ENCODE data around the gene SMIM41. TPM values are rescaled to one million over a fixed set of nuclear protein-coding genes. Genes with fewer than 3 reads are reported as not detected.

SMIM41 gene
- polyA plus RNA-seq, 1 donor from 2014 or later: not detected

DNA sequence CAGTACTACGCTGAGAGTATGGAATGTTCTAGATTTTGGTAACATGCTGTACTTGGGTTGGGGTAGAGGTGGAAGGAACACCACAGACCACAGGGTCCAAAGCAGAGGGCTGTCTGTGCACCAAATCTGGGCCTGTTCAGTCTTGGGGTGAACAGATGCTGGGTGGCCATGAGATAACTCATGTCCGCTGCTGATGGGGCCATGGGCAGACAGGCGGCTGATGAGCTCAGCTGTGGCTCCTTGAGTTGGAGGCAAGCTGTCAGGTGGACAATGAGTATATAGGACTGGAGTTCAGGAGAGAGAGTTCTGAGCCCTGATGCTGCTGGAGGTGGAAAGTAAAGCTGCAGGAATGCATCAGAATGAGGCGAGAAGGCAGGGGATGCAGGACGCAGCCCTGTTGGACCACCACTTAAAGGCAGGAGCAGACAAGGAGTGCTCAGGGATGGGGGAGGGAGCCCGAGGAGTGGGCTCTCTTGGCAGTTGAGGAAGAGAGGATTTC, 6.2 kb downstream of the SMIM41 start:
- Histone ChIP-seq H2AFZ (ENCODE audit: low read depth, low read length) (no peak overlapping the region), H3K9me2 (ENCODE audit: insufficient read depth, low read length) (no peaks in the 10 kb centered on the region), H3K27ac (ENCODE audit: low read length) (no peak overlapping the region), H4K20me1 (ENCODE audit: insufficient read depth) (no peaks in the 10 kb centered on the region), H3K4me2 (ENCODE audit: low read length) (no peak overlapping the region), H3F3A (ENCODE audit: insufficient read depth, low read length, poor library complexity, severe bottlenecking) (no peaks in the 10 kb centered on the region), H3K4me3 (ENCODE audit: low read length) (no peak overlapping the region), H3K36me3 (ENCODE audit: insufficient read depth, low read length) (no peaks in the 10 kb centered on the region), H3K79me2 (replicated peaks; ENCODE audit: insufficient read depth, low read length) (no peaks in the 10 kb centered on the region), H3K9ac (ENCODE audit: low read length) (no peak overlapping the region), H3K9me3 (ENCODE audit: low read length) (no peaks in the 10 kb centered on the region), H3K27me3 (ENCODE audit: insufficient read depth, low read depth, low read length) (no peaks in the 10 kb centered on the region)
- TF ChIP-seq TAF1 (IDR thresholded peaks at IDR 0.05; ENCODE audit: low read depth) (no peak), SMC3 (conservative IDR thresholded peaks at IDR 0.05; ENCODE audit: poor library complexity) (no peak), RAD21 (conservative IDR thresholded peaks at IDR 0.05) (no peak), EZH2 (IDR thresholded peaks at IDR 0.05; ENCODE audit: borderline replicate concordance, insufficient read depth, low read length, poor library complexity, severe bottlenecking) (no peak), MXI1 (conservative IDR thresholded peaks at IDR 0.05; ENCODE audit: poor library complexity, severe bottlenecking) (no peak), POLR2AphosphoS5 (IDR thresholded peaks at IDR 0.05) (no peak)
- TF ChIP-seq, protein P1, sequence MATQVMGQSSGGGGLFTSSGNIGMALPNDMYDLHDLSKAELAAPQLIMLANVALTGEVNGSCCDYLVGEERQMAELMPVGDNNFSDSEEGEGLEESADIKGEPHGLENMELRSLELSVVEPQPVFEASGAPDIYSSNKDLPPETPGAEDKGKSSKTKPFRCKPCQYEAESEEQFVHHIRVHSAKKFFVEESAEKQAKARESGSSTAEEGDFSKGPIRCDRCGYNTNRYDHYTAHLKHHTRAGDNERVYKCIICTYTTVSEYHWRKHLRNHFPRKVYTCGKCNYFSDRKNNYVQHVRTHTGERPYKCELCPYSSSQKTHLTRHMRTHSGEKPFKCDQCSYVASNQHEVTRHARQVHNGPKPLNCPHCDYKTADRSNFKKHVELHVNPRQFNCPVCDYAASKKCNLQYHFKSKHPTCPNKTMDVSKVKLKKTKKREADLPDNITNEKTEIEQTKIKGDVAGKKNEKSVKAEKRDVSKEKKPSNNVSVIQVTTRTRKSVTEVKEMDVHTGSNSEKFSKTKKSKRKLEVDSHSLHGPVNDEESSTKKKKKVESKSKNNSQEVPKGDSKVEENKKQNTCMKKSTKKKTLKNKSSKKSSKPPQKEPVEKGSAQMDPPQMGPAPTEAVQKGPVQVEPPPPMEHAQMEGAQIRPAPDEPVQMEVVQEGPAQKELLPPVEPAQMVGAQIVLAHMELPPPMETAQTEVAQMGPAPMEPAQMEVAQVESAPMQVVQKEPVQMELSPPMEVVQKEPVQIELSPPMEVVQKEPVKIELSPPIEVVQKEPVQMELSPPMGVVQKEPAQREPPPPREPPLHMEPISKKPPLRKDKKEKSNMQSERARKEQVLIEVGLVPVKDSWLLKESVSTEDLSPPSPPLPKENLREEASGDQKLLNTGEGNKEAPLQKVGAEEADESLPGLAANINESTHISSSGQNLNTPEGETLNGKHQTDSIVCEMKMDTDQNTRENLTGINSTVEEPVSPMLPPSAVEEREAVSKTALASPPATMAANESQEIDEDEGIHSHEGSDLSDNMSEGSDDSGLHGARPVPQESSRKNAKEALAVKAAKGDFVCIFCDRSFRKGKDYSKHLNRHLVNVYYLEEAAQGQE (IDR thresholded peaks at IDR 0.05; ENCODE audit: borderline replicate concordance): no peak
- TF ChIP-seq, protein P2, sequence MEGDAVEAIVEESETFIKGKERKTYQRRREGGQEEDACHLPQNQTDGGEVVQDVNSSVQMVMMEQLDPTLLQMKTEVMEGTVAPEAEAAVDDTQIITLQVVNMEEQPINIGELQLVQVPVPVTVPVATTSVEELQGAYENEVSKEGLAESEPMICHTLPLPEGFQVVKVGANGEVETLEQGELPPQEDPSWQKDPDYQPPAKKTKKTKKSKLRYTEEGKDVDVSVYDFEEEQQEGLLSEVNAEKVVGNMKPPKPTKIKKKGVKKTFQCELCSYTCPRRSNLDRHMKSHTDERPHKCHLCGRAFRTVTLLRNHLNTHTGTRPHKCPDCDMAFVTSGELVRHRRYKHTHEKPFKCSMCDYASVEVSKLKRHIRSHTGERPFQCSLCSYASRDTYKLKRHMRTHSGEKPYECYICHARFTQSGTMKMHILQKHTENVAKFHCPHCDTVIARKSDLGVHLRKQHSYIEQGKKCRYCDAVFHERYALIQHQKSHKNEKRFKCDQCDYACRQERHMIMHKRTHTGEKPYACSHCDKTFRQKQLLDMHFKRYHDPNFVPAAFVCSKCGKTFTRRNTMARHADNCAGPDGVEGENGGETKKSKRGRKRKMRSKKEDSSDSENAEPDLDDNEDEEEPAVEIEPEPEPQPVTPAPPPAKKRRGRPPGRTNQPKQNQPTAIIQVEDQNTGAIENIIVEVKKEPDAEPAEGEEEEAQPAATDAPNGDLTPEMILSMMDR (IDR thresholded peaks at IDR 0.05; ENCODE audit: poor library complexity, severe bottlenecking): no peak

DNA sequence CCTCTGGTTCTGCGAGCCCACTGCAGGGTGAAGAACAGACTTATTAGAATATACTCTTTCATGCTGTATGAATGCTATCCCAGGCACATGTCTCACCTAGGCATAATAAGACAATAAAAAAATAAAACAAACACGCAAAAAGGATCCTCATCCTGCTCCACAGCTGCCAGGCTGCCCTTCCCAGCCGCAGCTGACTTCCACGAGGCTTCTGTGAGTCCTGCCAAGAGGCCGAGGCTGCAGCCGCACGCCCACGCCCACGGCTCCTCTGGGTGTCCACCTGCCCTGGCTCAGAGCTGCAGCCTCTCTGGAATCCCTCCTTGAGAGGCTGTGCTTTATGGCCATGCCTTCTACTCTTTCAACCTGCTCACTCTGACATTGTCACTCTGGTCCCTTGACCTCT, 6.9 kb downstream of the SMIM41 start:
- Histone ChIP-seq H3K27me3 (ENCODE audit: insufficient read depth, low read depth, low read length) (no peaks in the 10 kb centered on the region), H3K9me2 (ENCODE audit: insufficient read depth, low read length) (no peaks in the 10 kb centered on the region)

More for the DNA sequence above, 6.9 kb downstream of the SMIM41 start:
- H2AFZ ChIP-seq (ENCODE audit: low read depth, low read length): no peak overlapping the region
- H3K9ac ChIP-seq (ENCODE audit: low read length): no peak overlapping the region
- no peak for TF ChIP-seq TAF1 (IDR thresholded peaks at IDR 0.05; ENCODE audit: low read depth)
- TF ChIP-seq MXI1 (conservative IDR thresholded peaks at IDR 0.05; ENCODE audit: poor library complexity, severe bottlenecking): no peak
- no peaks in the 10 kb centered on the region for H3K9me3 ChIP-seq (ENCODE audit: low read length)
- no peak overlapping the region for H3K4me3 ChIP-seq (ENCODE audit: low read length)
- H4K20me1 ChIP-seq (ENCODE audit: insufficient read depth): no peaks in the 10 kb centered on the region
- H3F3A ChIP-seq (ENCODE audit: insufficient read depth, low read length, poor library complexity, severe bottlenecking): no peaks in the 10 kb centered on the region
- no peaks in the 10 kb centered on the region for H3K36me3 ChIP-seq (ENCODE audit: insufficient read depth, low read length)
- H3K4me2 ChIP-seq (ENCODE audit: low read length): no peak overlapping the region
- no peaks in the 10 kb centered on the region for H3K79me2 ChIP-seq (replicated peaks; ENCODE audit: insufficient read depth, low read length)
- no peak overlapping the region for H3K27ac ChIP-seq (ENCODE audit: low read length)
